ENCODE data around the gene CEMIP. TPM values are rescaled to one million over a fixed set of nuclear protein-coding genes. Genes with fewer than 3 reads are reported as not detected.

Gene CEMIP
- total RNA-seq, 1 experiment from 2014 or later, result 0.07 TPM

GRCh38 chr15:80836223-80836622 is 57.1 kb downstream of the CEMIP start:
- H3K36me3 Mint-ChIP-seq (ENCODE audit: insufficient read depth, unreplicated experiment), result no peaks in the 10 kb centered on the region
- intact Hi-C loops (cut with micrococcal nuclease; ENCODE audit: unreplicated experiment), result no loop called here
- CTCF ChIA-PET, result no interaction called here
- H3K9me3 Mint-ChIP-seq (ENCODE audit: unreplicated experiment), result no peaks in the 10 kb centered on the region
- peaks cover 3% of the 10 kb centered on the region for H3K27me3 Mint-ChIP-seq (ENCODE audit: insufficient read depth, unreplicated experiment)
- BruUV-seq (replicated peaks), result no TSS peak
- no peak overlapping the region for H3K27ac Mint-ChIP-seq (ENCODE audit: unreplicated experiment)
- H3K4me3 ChIP-seq (ENCODE audit: low read depth, low read length), result no peak overlapping the region
- no peaks in the 10 kb centered on the region for H3K36me3 ChIP-seq (ENCODE audit: control insufficient read depth, insufficient read depth, low read length)
- TF ChIP-seq CTCF (IDR thresholded peaks at IDR 0.05; ENCODE audit: insufficient read depth in 1 of 2, low read depth in 1 of 2, low read length in 1 of 2, severe bottlenecking in 1 of 2, unreplicated experiment in 1 of 2), result no peak
- H3K4me1 Mint-ChIP-seq (ENCODE audit: low read depth, unreplicated experiment), result peaks cover 8% of the 10 kb centered on the region
- no peak for DNase-seq
- H3K9me3 ChIP-seq, result no peaks in the 10 kb centered on the region
- no peak overlapping the region for H3K4me3 Mint-ChIP-seq (ENCODE audit: unreplicated experiment)
- no peaks in the 10 kb centered on the region for H3K27me3 ChIP-seq (replicated peaks; ENCODE audit: control insufficient read depth, insufficient read depth, low read length)
- H3K4me1 ChIP-seq, result no peaks in the 10 kb centered on the region
- POLR2A ChIA-PET, result no interaction called here

GRCh38 chr15:80837006-80837405 is 57.8 kb downstream of the CEMIP start:
- no peaks in the 10 kb centered on the region for H3K36me3 Mint-ChIP-seq (ENCODE audit: insufficient read depth, unreplicated experiment)
- Histone ChIP-seq H3K36me3 (ENCODE audit: control insufficient read depth, insufficient read depth, low read length) (no peaks in the 10 kb centered on the region), H3K27me3 (replicated peaks; ENCODE audit: control insufficient read depth, insufficient read depth, low read length) (no peaks in the 10 kb centered on the region), H3K9me3 (no peaks in the 10 kb centered on the region), H3K4me1 (no peaks in the 10 kb centered on the region), H3K4me3 (ENCODE audit: low read depth, low read length) (no peak overlapping the region)
- H3K9me3 Mint-ChIP-seq (ENCODE audit: unreplicated experiment), result no peaks in the 10 kb centered on the region
- intact Hi-C loops (cut with micrococcal nuclease; ENCODE audit: unreplicated experiment), result no loop called here
- H3K27ac Mint-ChIP-seq (ENCODE audit: unreplicated experiment), result no peak overlapping the region
- POLR2A ChIA-PET, result no interaction called here
- CTCF ChIA-PET, result no interaction called here
- TF ChIP-seq CTCF (IDR thresholded peaks at IDR 0.05; ENCODE audit: insufficient read depth in 1 of 2, low read depth in 1 of 2, low read length in 1 of 2, severe bottlenecking in 1 of 2, unreplicated experiment in 1 of 2), result no peak
- no peak overlapping the region for H3K4me3 Mint-ChIP-seq (ENCODE audit: unreplicated experiment)
- peaks cover 8% of the 10 kb centered on the region for H3K4me1 Mint-ChIP-seq (ENCODE audit: low read depth, unreplicated experiment)
- BruUV-seq (replicated peaks), result no TSS peak
- no peak for DNase-seq
- H3K27me3 Mint-ChIP-seq (ENCODE audit: insufficient read depth, unreplicated experiment), result peaks cover 3% of the 10 kb centered on the region

GRCh38 chr15:80838012-80838411 is 58.8 kb downstream of the CEMIP start:
- Histone ChIP-seq H3K4me1 (no peaks in the 10 kb centered on the region), H3K4me3 (ENCODE audit: low read depth, low read length) (no peak overlapping the region), H3K36me3 (ENCODE audit: control insufficient read depth, insufficient read depth, low read length) (no peaks in the 10 kb centered on the region), H3K9me3 (no peaks in the 10 kb centered on the region), H3K27me3 (replicated peaks; ENCODE audit: control insufficient read depth, insufficient read depth, low read length) (no peaks in the 10 kb centered on the region)
- Mint-ChIP-seq H3K4me3 (ENCODE audit: unreplicated experiment) (no peak overlapping the region), H3K36me3 (ENCODE audit: insufficient read depth, unreplicated experiment) (no peaks in the 10 kb centered on the region), H3K9me3 (ENCODE audit: unreplicated experiment) (no peaks in the 10 kb centered on the region), H3K27ac (ENCODE audit: unreplicated experiment) (no peak overlapping the region), H3K4me1 (ENCODE audit: low read depth, unreplicated experiment) (peaks cover 8% of the 10 kb centered on the region), H3K27me3 (ENCODE audit: insufficient read depth, unreplicated experiment) (peaks cover 3% of the 10 kb centered on the region)
- POLR2A ChIA-PET, result no interaction called here
- no TSS peak for BruUV-seq (replicated peaks)
- CTCF ChIA-PET, result no interaction called here
- no peak for TF ChIP-seq CTCF (IDR thresholded peaks at IDR 0.05; ENCODE audit: insufficient read depth in 1 of 2, low read depth in 1 of 2, low read length in 1 of 2, severe bottlenecking in 1 of 2, unreplicated experiment in 1 of 2)
- DNase-seq, result no peak
- intact Hi-C loops (cut with micrococcal nuclease; ENCODE audit: unreplicated experiment), result no loop called here
